SK-N-SH (cell line): Measurements from ENCODE around the gene CFAP20DC. TPM values are rescaled to one million over a fixed set of nuclear protein-coding genes. Genes with fewer than 3 reads are reported as not detected.

Source experiments
- CTCF ChIA-PET: fragments of 300-600, 350-600 bp; formaldehyde crosslinking; extraction: SDS; loops from one replicate; lab custom pipeline; 2021; lab: Yijun Ruan, JAX
- POLR2A ChIA-PET: fragments of 350-600 bp; sonication (Branson Sonifier 250); formaldehyde crosslinking; extraction: SDS; loops from one replicate; lab custom pipeline; 2020; ENCODE audit warnings: antibody characterized with exemption, inconsistent platforms; lab: Yijun Ruan, JAX
- DNase-seq: peaks from one replicate; pipeline ENCODE4 v3.0.0; 2012
- H2AFZ ChIP-seq: fragments of 200-600 bp; sonication (generic); 2 replicates; pipeline ENCODE4 v1.8.1; 2016; ENCODE audit warnings: antibody characterized with exemption, mild to moderate bottlenecking, low read depth
- H3F3A ChIP-seq: fragments of 200-600 bp; sonication (generic); replicated peaks from 2 replicates; pipeline ENCODE3; 2016; ENCODE audit warnings: antibody characterized with exemption, mild to moderate bottlenecking; ENCODE audit not compliant: insufficient read depth
- H3K27ac ChIP-seq, 2 experiments: fragments of 200-500 bp in 1 of 2; fragments of 200-600 bp in 1 of 2; sonication (Bioruptor generic) in 1 of 2; sonication (generic), shearing (Covaris generic) in 1 of 2; 2 replicates each; pipeline versions ENCODE4 v1.5.1 to v1.6.1; 2014 to 2016; ENCODE audit warnings: low read depth in 2 of 2, inconsistent platforms in 1 of 2, low read length in 1 of 2, mild to moderate bottlenecking in 1 of 2, mixed read lengths in 1 of 2
- H3K27me3 ChIP-seq: fragments of 200-600 bp; sonication (generic), shearing (Covaris generic); 2 replicates; pipeline ENCODE4 v1.6.1; 2016; ENCODE audit warnings: mixed run types; ENCODE audit not compliant: insufficient read depth
- H3K36me3 ChIP-seq, 2 experiments: fragments of 200-500 bp in 1 of 2; fragments of 200-600 bp in 1 of 2; sonication (Bioruptor generic) in 1 of 2; sonication (generic) in 1 of 2; replicated peaks in 1 of 2; 2 replicates each; pipeline versions ENCODE3 to v1.5.1; 2014 to 2016; ENCODE audit warnings: low read length in 1 of 2, mild to moderate bottlenecking in 1 of 2; ENCODE audit not compliant: insufficient read depth in 2 of 2, control insufficient read depth in 1 of 2
- H3K4me1 ChIP-seq, 2 experiments: fragments of 200-500 bp in 1 of 2; fragments of 200-600 bp in 1 of 2; sonication (Bioruptor generic) in 1 of 2; sonication (generic), shearing (Covaris generic) in 1 of 2; 2 replicates each; pipeline versions ENCODE4 v1.5.1 to v1.6.1; 2014 to 2016; ENCODE audit warnings: low read depth in 1 of 2, low read length in 1 of 2, mixed run types in 1 of 2; ENCODE audit not compliant: insufficient read depth in 2 of 2, control insufficient read depth in 1 of 2
- H3K4me2 ChIP-seq: fragments of 200-600 bp; sonication (generic), shearing (Covaris generic); 2 replicates; pipeline ENCODE4 v1.6.1; 2017; ENCODE audit warnings: mixed run types
- H3K4me3 ChIP-seq, 2 experiments: fragments of 200-500 bp in 1 of 2; fragments of 200-600 bp in 1 of 2; sonication (Bioruptor generic) in 1 of 2; sonication (generic), shearing (Covaris generic) in 1 of 2; 2 replicates each; pipeline versions ENCODE4 v1.5.1 to v1.8.1; 2014 to 2016; ENCODE audit warnings: low read depth in 2 of 2, inconsistent platforms in 1 of 2, low read length in 1 of 2, mild to moderate bottlenecking in 1 of 2, mixed read lengths in 1 of 2, moderate library complexity in 1 of 2
- H3K79me2 ChIP-seq: fragments of 200-600 bp; sonication (generic); 2 replicates; pipeline ENCODE4 v1.8.1; 2017; ENCODE audit warnings: mild to moderate bottlenecking; ENCODE audit not compliant: insufficient read depth
- H3K9ac ChIP-seq: fragments of 200-600 bp; sonication (generic); 2 replicates; pipeline ENCODE4 v1.6.1; 2017; ENCODE audit warnings: mixed run types
- H3K9me2 ChIP-seq: fragments of 200-600 bp; sonication (generic); 2 replicates; pipeline ENCODE4 v1.6.1; 2017; ENCODE audit warnings: mixed run types
- H3K9me3 ChIP-seq: fragments of 200-600 bp; sonication (generic); 2 replicates; pipeline ENCODE4 v1.6.1; 2017; ENCODE audit warnings: mixed run types, mild to moderate bottlenecking, moderate library complexity
- H4K20me1 ChIP-seq: fragments of 200-600 bp; sonication (generic); 2 replicates; pipeline ENCODE4 v1.6.1; 2017; ENCODE audit warnings: mild to moderate bottlenecking, mixed run types; ENCODE audit not compliant: insufficient read depth
- CHD2 ChIP-seq: fragments of 150-350 bp; IDR thresholded peaks from 2 replicates; pipeline ENCODE4 v1.6.1; 2018; ENCODE audit warnings: low read length; ENCODE audit not compliant: partially characterized antibody
- IRF3 ChIP-seq: fragments of 150-350 bp; IDR thresholded peaks from 2 replicates; pipeline ENCODE4 v1.6.1; 2016; ENCODE audit warnings: mild to moderate bottlenecking, low read depth, low read length
- MEF2A ChIP-seq: IDR thresholded peaks from 2 replicates; pipeline ENCODE4 v1.4.0; 2012; ENCODE audit warnings: low read depth, borderline replicate concordance
- MXI1 ChIP-seq: IDR thresholded peaks from 2 replicates; pipeline ENCODE4 v1.6.1; 2012; ENCODE audit warnings: mild to moderate bottlenecking, low read depth, low read length, improper control_type of control experiment
- RAD21 ChIP-seq: IDR thresholded peaks from 2 replicates; pipeline ENCODE4 v1.6.1; 2012; ENCODE audit warnings: mild to moderate bottlenecking, low read length
- RXRA ChIP-seq: IDR thresholded peaks from 2 replicates; pipeline ENCODE4 v1.4.0; 2012; ENCODE audit warnings: low read depth, mild to moderate bottlenecking, borderline replicate concordance
- YY1 ChIP-seq: IDR thresholded peaks from 2 replicates; pipeline ENCODE4 v1.4.0; 2012; ENCODE audit warnings: low read depth, mild to moderate bottlenecking
- WGBS: methylation state at CpG from one replicate; pipeline ENCODE4 v1.1.6; 2017; ENCODE audit warnings: low lambda C conversion rate; 5-methylcytosine and 5-hydroxymethylcytosine counted together
- polyA plus RNA-seq, 3 experiments: library from polyadenylated mRNA; depleted of rRNA; stranded (reverse); fragments of >200 nt; gene quantifications; 2 replicates each; pipeline ENCODE4 v1.2.3, GENCODE V29; 2012
- TF ChIP-seq, protein P1 (sequence below): fragments of 150-350 bp; IDR thresholded peaks from 2 replicates; pipeline ENCODE4 v1.6.1; 2017; ENCODE audit warnings: antibody characterized with exemption, low read length, low read depth, borderline replicate concordance

CFAP20DC gene
- polyA plus RNA-seq, 1 of the 3 experiments (the other 2 are of a cell fraction), result 1.8 TPM

GRCh38 chr3:58999774-59000160, 50.1 kb downstream of the CFAP20DC start:
- H3F3A ChIP-seq, result no peaks in the 10 kb centered on the region
- no peak overlapping the region for H2AFZ ChIP-seq
- peak overlapping the region in 1 of 2 experiments; percentile 88; a peak in 1 of 4 replicates for H3K27ac ChIP-seq
- DNase-seq, result no peak
- H3K36me3 ChIP-seq, result no peaks in the 10 kb centered on the region
- peaks cover 2 to 11% of the 10 kb centered on the region in 2 experiments; a peak in 3 of 4 replicates for H3K4me1 ChIP-seq
- TF ChIP-seq CHD2 (no peak), YY1 (no peak), RXRA (no peak), MXI1 (no peak), RAD21 (no peak), IRF3 (no peak)
- TF ChIP-seq, protein P1, sequence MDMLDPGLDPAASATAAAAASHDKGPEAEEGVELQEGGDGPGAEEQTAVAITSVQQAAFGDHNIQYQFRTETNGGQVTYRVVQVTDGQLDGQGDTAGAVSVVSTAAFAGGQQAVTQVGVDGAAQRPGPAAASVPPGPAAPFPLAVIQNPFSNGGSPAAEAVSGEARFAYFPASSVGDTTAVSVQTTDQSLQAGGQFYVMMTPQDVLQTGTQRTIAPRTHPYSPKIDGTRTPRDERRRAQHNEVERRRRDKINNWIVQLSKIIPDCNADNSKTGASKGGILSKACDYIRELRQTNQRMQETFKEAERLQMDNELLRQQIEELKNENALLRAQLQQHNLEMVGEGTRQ, result no peak
- TF ChIP-seq, all 33 proteins: peak for 0
- ChIA-PET POLR2A (no interaction called here), CTCF (interaction anchor here (1.1 kb wide), 1 partner anchor 212 kb away, joined by 3 read pairs; no protein-coding TSS in a partner anchor)
- Histone ChIP-seq H3K79me2 (no peaks in the 10 kb centered on the region), H3K4me3 (no peak overlapping the region), H3K9me2 (no peaks in the 10 kb centered on the region), H3K27me3 (no peaks in the 10 kb centered on the region), H3K4me2 (no peak overlapping the region), H3K9ac (no peak overlapping the region), H4K20me1 (no peaks in the 10 kb centered on the region), H3K9me3 (no peaks in the 10 kb centered on the region)
- WGBS, result 92% methylated on average over 1 of the region's 1 CpG

- POLR2A ChIA-PET, result no interaction called here
- H3K9me2 ChIP-seq, result no peaks in the 10 kb centered on the region
- peak overlapping the region in 1 of 2 experiments; percentile 88; a peak in 2 of 4 replicates for H3K27ac ChIP-seq
- CTCF ChIA-PET, result interaction anchor here (1.1 kb wide), 1 partner anchor 212 kb away, joined by 3 read pairs; no protein-coding TSS in a partner anchor
- H3K36me3 ChIP-seq, result no peaks in the 10 kb centered on the region
- H3K4me1 ChIP-seq, result peaks cover 2 to 15% of the 10 kb centered on the region in 2 experiments; a peak in 3 of 4 replicates
- no peaks in the 10 kb centered on the region for H3K27me3 ChIP-seq
- H3K9ac ChIP-seq, result peak overlapping the region; percentile 38; the same call in 1 of the 2 replicates
- 96% methylated on average over 2 of the region's 2 CpGs for WGBS
- TF ChIP-seq MEF2A (no peak), MXI1 (no peak)
- H3K4me2 ChIP-seq, result peak overlapping the region; percentile 43; the same call in 1 of the 2 replicates
- H3F3A ChIP-seq, result no peaks in the 10 kb centered on the region
- no peaks in the 10 kb centered on the region for H3K79me2 ChIP-seq
- no peak for DNase-seq
- no peak overlapping the region for H3K4me3 ChIP-seq
- no peaks in the 10 kb centered on the region for H3K9me3 ChIP-seq
- H2AFZ ChIP-seq, result peak overlapping the region; percentile 29; the same call in 1 of the 2 replicates
- H4K20me1 ChIP-seq, result no peaks in the 10 kb centered on the region
These were observed 50.6 kb downstream of the CFAP20DC start for GRCh38 chr3:58999134-58999773.
